Panc1 (cell line): ENCODE results near the gene PPP6R2. TPM values are rescaled to one million over a fixed set of nuclear protein-coding genes. Genes with fewer than 3 reads are reported as not detected.

Experiments used
- ATAC-seq: fragments of 200-7000 bp; cut with Tn5 transposase; 2 replicates; pipeline ENCODE4 v1.9.1; 2020; ENCODE audit warnings: mild to moderate bottlenecking, moderate library complexity
- BruUV-seq: library from RNA; stranded (reverse); fragments of 400-500 nt; replicated peaks from 2 replicates; lab custom pipeline; 2021; lab: Mats Ljungman, UMichigan
- CTCF ChIA-PET: fragments of 300-600 bp; sonication (Branson Sonifier 250); formaldehyde crosslinking; loops from one replicate; lab custom pipeline; 2022; ENCODE audit warnings: antibody characterized with exemption; lab: Charles Lee
- POLR2A ChIA-PET: fragments of 300-600 bp; sonication (Branson Sonifier 250); formaldehyde crosslinking; loops from one replicate; lab custom pipeline; 2022; ENCODE audit warnings: antibody characterized with exemption; lab: Charles Lee
- DNase-seq: peaks from one replicate; pipeline ENCODE4 v3.0.0-alpha.2; 2010; ENCODE audit warnings: low read depth, low spot score
- H3K27ac ChIP-seq: 2 replicates; pipeline ENCODE4 v1.5.1; 2011; ENCODE audit warnings: mild to moderate bottlenecking, low read length, inconsistent platforms
- H3K27me3 ChIP-seq: fragments of 200-500 bp; sonication (Bioruptor generic); 2 replicates; pipeline ENCODE4 v1.6.0; 2014; ENCODE audit warnings: low read length, inconsistent platforms; ENCODE audit not compliant: control insufficient read depth, insufficient read depth
- H3K36me3 ChIP-seq: fragments of 200-500 bp; sonication (Bioruptor generic); 2 replicates; pipeline ENCODE4 v1.5.1; 2014; ENCODE audit warnings: inconsistent platforms, mild to moderate bottlenecking, low read length, moderate library complexity; ENCODE audit not compliant: control insufficient read depth, insufficient read depth
- H3K4me1 ChIP-seq: 2 replicates; pipeline ENCODE4 v1.5.1; 2011; ENCODE audit warnings: inconsistent platforms, mild to moderate bottlenecking, low read length, moderate library complexity; ENCODE audit not compliant: control insufficient read depth, insufficient read depth
- H3K4me3 ChIP-seq, 2 experiments: 2 replicates each; pipeline ENCODE4 v1.5.1; 2011 to 2012; ENCODE audit warnings: low read depth in 2 of 2, low read length in 2 of 2, mild to moderate bottlenecking in 2 of 2, inconsistent platforms in 1 of 2, moderate library complexity in 1 of 2
- H3K9me3 ChIP-seq: fragments of 200-500 bp; sonication (Bioruptor generic); 2 replicates; pipeline ENCODE4 v1.5.1; 2014; ENCODE audit warnings: low read depth, mild to moderate bottlenecking, inconsistent platforms, low read length, moderate library complexity; ENCODE audit not compliant: control insufficient read depth, insufficient read depth
- CTCF ChIP-seq: fragments of 450-650 bp; IDR thresholded peaks from 2 replicates; pipeline ENCODE4 v1.5.1; 2017; ENCODE audit warnings: mild to moderate bottlenecking
- POLR2AphosphoS5 ChIP-seq: IDR thresholded peaks from 2 replicates; pipeline ENCODE4 v1.6.1; 2012; ENCODE audit warnings: mild to moderate bottlenecking, low read depth, low read length, moderate library complexity
- REST ChIP-seq, 2 experiments: IDR thresholded peaks; 2 replicates each; pipeline ENCODE4 v1.6.1; 2011 to 2012; ENCODE audit warnings: low read depth in 2 of 2, control low read depth in 1 of 2, low read length in 1 of 2, mild to moderate bottlenecking in 1 of 2, moderate library complexity in 1 of 2; ENCODE audit not compliant: insufficient read depth in 1 of 2
- SIN3A ChIP-seq: IDR thresholded peaks from 2 replicates; pipeline ENCODE4 v1.6.1; 2012; ENCODE audit warnings: low read depth, mild to moderate bottlenecking, low read length, moderate library complexity, borderline replicate concordance; ENCODE audit not compliant: insufficient read depth
- TCF7L2 ChIP-seq: IDR thresholded peaks from 2 replicates; pipeline ENCODE4 v1.6.1; 2011; ENCODE audit warnings: mild to moderate bottlenecking, low read depth, low read length, inconsistent platforms
- in situ Hi-C: cut with HindIII; loops from 2 replicates; pipeline ENCODE4 v1.10.0; 2016; ENCODE audit warnings: low sequenced_read_pairs, low pct_unique_long_range_greater_than_20kb
- intact Hi-C: fragments of 100-400 bp; cut with micrococcal nuclease; formaldehyde crosslinking; loops from one replicate; pipeline ENCODE4 v1.10.0; 2022; ENCODE audit not compliant: unreplicated experiment
- total RNA-seq: library from RNA; stranded (reverse); gene quantifications from one replicate; pipeline ENCODE4 v1.2.1, GENCODE V29; 2021; ENCODE audit not compliant: unreplicated experiment

The PPP6R2 gene
- total RNA-seq, 1 experiment from 2014 or later = 52.8 TPM

GRCh38 chr22:50483106-50483505 is 140.0 kb downstream of the PPP6R2 start:
- no peak for TF ChIP-seq POLR2AphosphoS5
- no peak for TF ChIP-seq CTCF
- TF ChIP-seq SIN3A = no peak
- no peak for TF ChIP-seq REST (IDR thresholded peaks at IDR 0.05; ENCODE audit: insufficient read depth in 1 of 2, low read depth in 2 of 2, low read length in 1 of 2)
- TF ChIP-seq TCF7L2 = no peak
- no TSS peak for BruUV-seq
- Histone ChIP-seq H3K9me3 (no peaks in the 10 kb centered on the region), H3K27ac (no peak overlapping the region), H3K4me3 (no peak overlapping the region), H3K27me3 (no peaks in the 10 kb centered on the region), H3K36me3 (no peaks in the 10 kb centered on the region), H3K4me1 (peaks cover 13% of the 10 kb centered on the region)
- intact Hi-C loops = no loop called here
- in situ Hi-C loops = no loop called here
- ChIA-PET CTCF (no interaction called here), POLR2A (no interaction called here)
- ATAC-seq (no peak), DNase-seq (no peak)

- intact Hi-C loops = no loop called here
- ChIA-PET CTCF (no interaction called here), POLR2A (no interaction called here)
- in situ Hi-C loops = no loop called here
- ATAC-seq = no peak
- Histone ChIP-seq H3K27me3 (no peaks in the 10 kb centered on the region), H3K4me1 (peaks cover 13% of the 10 kb centered on the region), H3K27ac (no peak overlapping the region), H3K4me3 (no peak overlapping the region), H3K9me3 (no peaks in the 10 kb centered on the region), H3K36me3 (no peaks in the 10 kb centered on the region)
- no TSS peak for BruUV-seq
- TF ChIP-seq REST (IDR thresholded peaks at IDR 0.05; ENCODE audit: insufficient read depth in 1 of 2, low read depth in 2 of 2, low read length in 1 of 2) (no peak), SIN3A (no peak), POLR2AphosphoS5 (no peak), TCF7L2 (no peak), CTCF (no peak)
- no peak for DNase-seq
Measured at GRCh38 chr22:50483556-50483955, 140.4 kb downstream of the PPP6R2 start.
